Ishikawa (cell line): ENCODE results near the gene RAB5A.

Experiments
- CEBPB ChIP-seq: IDR thresholded peaks from 2 replicates; pipeline ENCODE4 v1.6.1; 2012
- EP300 ChIP-seq: IDR thresholded peaks from 2 replicates; pipeline ENCODE4 v1.6.1; 2012; ENCODE audit warnings: borderline replicate concordance
- FOXM1 ChIP-seq: IDR thresholded peaks from 2 replicates; pipeline ENCODE4 v1.6.1; 2012; ENCODE audit warnings: low read depth, borderline replicate concordance
- MAX ChIP-seq: IDR thresholded peaks from 2 replicates; pipeline ENCODE4 v1.6.1; 2012
- NFIC ChIP-seq: IDR thresholded peaks from 2 replicates; pipeline ENCODE4 v1.6.1; 2012
- RAD21 ChIP-seq: IDR thresholded peaks from 2 replicates; pipeline ENCODE4 v1.6.1; 2012; ENCODE audit warnings: low read depth
- REST ChIP-seq: IDR thresholded peaks from 2 replicates; pipeline ENCODE4 v1.6.1; 2012; ENCODE audit warnings: low read depth, mild to moderate bottlenecking
- TAF1 ChIP-seq: IDR thresholded peaks from 2 replicates; pipeline ENCODE4 v1.6.1; 2012; ENCODE audit warnings: low read depth, mild to moderate bottlenecking
- TCF12 ChIP-seq: IDR thresholded peaks from 2 replicates; pipeline ENCODE4 v1.6.1; 2012; ENCODE audit warnings: low read depth
- TEAD4 ChIP-seq: IDR thresholded peaks from 2 replicates; pipeline ENCODE4 v1.6.1; 2012
- USF1 ChIP-seq: IDR thresholded peaks from 2 replicates; pipeline ENCODE4 v1.6.1; 2012
- YY1 ChIP-seq: IDR thresholded peaks from 2 replicates; pipeline ENCODE4 v1.6.1; 2012; ENCODE audit warnings: low read depth

GRCh38 chr3:19997502-19997901 lies 50.6 kb downstream of the RAB5A start:
- TF ChIP-seq REST (no peak), RAD21 (no peak), TAF1 (no peak), FOXM1 (no peak), TEAD4 (no peak), MAX (no peak), EP300 (no peak), NFIC (no peak), YY1 (no peak), TCF12 (no peak), CEBPB (no peak), USF1 (no peak)
